ENCODE measurements around the gene RAB14. TPM values are rescaled to one million over a fixed set of nuclear protein-coding genes. Genes with fewer than 3 reads are reported as not detected.
"Not testable (repeated sequence)": the region's sequence is repeated elsewhere in the genome, so short reads cannot be mapped to it uniquely, and the experiment has no call there.

Gene RAB14
- total and polyA plus RNA-seq, 5 experiments from 2014 or later = 34.6 to 62.3 (median 37.2) TPM

GRCh38 chr9:121185178-121185745 lies 16.4 kb downstream of the RAB14 start:
- DNase-seq = no peak
- POLR2A ChIA-PET = interaction anchor here (1.3 to 1.5 kb wide), 4 partner anchors 9 to 473 kb away, joined by 3 to 4 read pairs (median 3); partner anchors contain the start of gene RAB14
- H3K27ac Mint-ChIP-seq = peak overlapping the region; percentile 51 to 88 (median 78)
- no peak for ATAC-seq
- peaks cover 22 to 81% (median 61%) of the 10 kb centered on the region in 4 donors for H3K4me1 Mint-ChIP-seq
- H3K9me3 Mint-ChIP-seq = no peaks in the 10 kb centered on the region
- H3K36me3 Mint-ChIP-seq = peaks cover 0 to 76% (median 15%) of the 10 kb centered on the region in 3 donors
- no peaks in the 10 kb centered on the region for H3K27me3 Mint-ChIP-seq
- H3K4me3 Mint-ChIP-seq = peak overlapping the region in 2 of 10 donors; percentile 0 to 26

GRCh38 chr9:121184463-121184862 lies 17.2 kb downstream of the RAB14 start:
- Mint-ChIP-seq H3K27ac (peak overlapping the region in 8 of 10 donors; percentile 36 to 90 (median 74)), H3K9me3 (no peaks in the 10 kb centered on the region), H3K4me3 (no peak overlapping the region), H3K36me3 (peaks cover 0 to 78% (median 15%) of the 10 kb centered on the region in 3 donors), H3K27me3 (no peaks in the 10 kb centered on the region), H3K4me1 (peaks cover 19 to 73% (median 55%) of the 10 kb centered on the region in 4 donors)
- DNase-seq (no peak), ATAC-seq (no peak)
- POLR2A ChIA-PET = interaction anchor here (0.6 to 1.5 kb wide), 3 partner anchors 10 to 17 kb away, joined by 3 to 5 read pairs (median 4); partner anchors contain the start of gene RAB14

- no peak overlapping the region for H3K4me3 Mint-ChIP-seq
- peaks cover 0 to 78% (median 15%) of the 10 kb centered on the region in 3 donors for H3K36me3 Mint-ChIP-seq
- H3K27me3 Mint-ChIP-seq = no peaks in the 10 kb centered on the region
- peaks cover 19 to 67% (median 52%) of the 10 kb centered on the region in 4 donors for H3K4me1 Mint-ChIP-seq
- no peak for DNase-seq
- no peaks in the 10 kb centered on the region for H3K9me3 Mint-ChIP-seq
- peak overlapping the region; percentile 36 to 93 (median 78) for H3K27ac Mint-ChIP-seq
- ATAC-seq = no peak
- POLR2A ChIA-PET = interaction anchor here (0.6 to 0.9 kb wide), 2 partner anchors 13 to 18 kb away, joined by 4 to 5 read pairs; partner anchors contain the start of gene RAB14
Observed at GRCh38 chr9:121183666-121184423, 17.8 kb downstream of the RAB14 start.

- peak overlapping the region; percentile 36 to 93 (median 74) for H3K27ac Mint-ChIP-seq
- H3K4me1 Mint-ChIP-seq = peaks cover 19 to 63% (median 48%) of the 10 kb centered on the region in 4 donors
- no peaks in the 10 kb centered on the region for H3K9me3 Mint-ChIP-seq
- POLR2A ChIA-PET = interaction anchor here (1.2 kb wide), 1 partner anchor 18 kb away, joined by 3 read pairs; no protein-coding TSS in a partner anchor
- peaks cover 0 to 83% (median 15%) of the 10 kb centered on the region in 3 donors for H3K36me3 Mint-ChIP-seq
- no peak overlapping the region for H3K4me3 Mint-ChIP-seq
- ATAC-seq (no peak), DNase-seq (no peak)
- no peaks in the 10 kb centered on the region for H3K27me3 Mint-ChIP-seq
Observed at GRCh38 chr9:121182989-121183388, 18.7 kb downstream of the RAB14 start.

DNA sequence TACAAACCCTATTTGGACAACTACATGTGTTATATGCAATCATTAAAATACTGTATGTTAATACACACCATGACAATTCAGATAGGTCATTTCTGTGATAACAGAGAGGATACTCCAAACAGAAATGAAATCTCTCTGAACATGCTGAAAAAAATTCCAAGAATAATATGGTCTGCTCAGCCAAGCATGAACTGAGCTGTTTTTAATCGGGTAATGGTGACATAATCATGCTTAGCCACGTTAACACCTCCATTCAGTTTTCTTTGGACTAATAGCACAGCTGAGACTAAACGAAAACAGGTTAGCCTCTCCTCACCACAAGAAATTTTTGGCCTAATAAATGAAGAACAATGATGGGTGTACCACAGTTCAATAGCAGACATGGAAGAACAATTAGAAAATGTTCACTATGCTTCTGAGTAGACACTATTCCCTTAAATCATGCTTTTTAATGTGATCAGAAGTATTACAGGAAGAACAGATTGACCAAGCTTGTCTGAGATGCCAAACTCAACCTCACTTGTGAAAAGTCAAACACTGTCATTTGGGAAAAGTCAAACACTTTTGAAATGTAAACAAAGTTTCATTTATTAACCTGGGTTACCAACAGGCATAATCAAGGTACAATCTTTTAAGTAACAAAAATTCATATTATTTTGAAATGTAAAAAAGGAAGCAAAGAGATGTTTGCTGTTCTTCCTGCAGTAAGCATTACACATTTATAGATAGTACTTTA lies 19.4 kb downstream of the RAB14 start:
- POLR2A ChIA-PET = interaction anchor here (0.7 to 1.2 kb wide), 2 partner anchors 19 to 65 kb away, joined by 3 to 4 read pairs; no protein-coding TSS in a partner anchor
- Mint-ChIP-seq H3K9me3 (no peaks in the 10 kb centered on the region), H3K36me3 (peaks cover 0 to 84% (median 15%) of the 10 kb centered on the region in 3 donors), H3K27me3 (no peaks in the 10 kb centered on the region), H3K4me3 (no peak overlapping the region), H3K27ac (peak overlapping the region in 9 of 10 donors; percentile 16 to 88 (median 72)), H3K4me1 (peaks cover 19 to 56% (median 41%) of the 10 kb centered on the region in 4 donors)
- ATAC-seq (no peak), DNase-seq (no peak)

- DNase-seq (no peak), ATAC-seq (no peak)
- H3K4me1 Mint-ChIP-seq = peaks cover 5 to 36% (median 24%) of the 10 kb centered on the region in 4 donors
- peak overlapping the region; percentile 11 to 83 (median 65) for H3K27ac Mint-ChIP-seq
- peaks cover 0 to 88% (median 9%) of the 10 kb centered on the region in 3 donors for H3K36me3 Mint-ChIP-seq
- no peaks in the 10 kb centered on the region for H3K9me3 Mint-ChIP-seq
- H3K4me3 Mint-ChIP-seq = no peak overlapping the region
- POLR2A ChIA-PET = no interaction called here
- H3K27me3 Mint-ChIP-seq = no peaks in the 10 kb centered on the region
Observed at GRCh38 chr9:121179930-121180681, 21.6 kb downstream of the RAB14 start.

DNA sequence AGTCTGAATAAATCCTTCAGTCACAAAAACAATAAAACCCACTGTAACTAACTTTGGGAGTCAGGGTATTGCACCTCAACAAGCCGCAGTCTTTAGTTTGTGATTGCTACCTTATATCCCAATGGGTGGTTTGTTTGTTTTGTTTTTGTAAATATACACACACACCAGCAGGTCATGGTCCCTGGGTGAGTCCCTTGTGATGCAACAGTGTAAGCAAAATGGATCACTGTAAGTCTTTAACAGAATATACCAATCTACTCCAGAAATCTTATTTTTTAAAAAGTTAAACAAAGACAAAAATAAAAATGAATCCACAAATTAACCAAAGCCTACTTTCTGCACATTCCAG lies 22.3 kb downstream of the RAB14 start:
- POLR2A ChIA-PET = interaction anchor here (0.6 kb wide), 1 partner anchor 57 kb away, joined by 3 read pairs; no protein-coding TSS in a partner anchor
- H3K27me3 Mint-ChIP-seq, DNase-seq, H3K9me3 Mint-ChIP-seq, H3K4me3 Mint-ChIP-seq, ATAC-seq: not testable (repeated sequence)
- H3K36me3 Mint-ChIP-seq = peaks cover 0 to 88% (median 9%) of the 10 kb centered on the region in 3 donors
- peaks cover 3 to 30% (median 18%) of the 10 kb centered on the region in 4 donors for H3K4me1 Mint-ChIP-seq
- H3K27ac Mint-ChIP-seq = peak overlapping the region in 5 of 10 donors; percentile 20 to 77 (median 43)

DNA sequence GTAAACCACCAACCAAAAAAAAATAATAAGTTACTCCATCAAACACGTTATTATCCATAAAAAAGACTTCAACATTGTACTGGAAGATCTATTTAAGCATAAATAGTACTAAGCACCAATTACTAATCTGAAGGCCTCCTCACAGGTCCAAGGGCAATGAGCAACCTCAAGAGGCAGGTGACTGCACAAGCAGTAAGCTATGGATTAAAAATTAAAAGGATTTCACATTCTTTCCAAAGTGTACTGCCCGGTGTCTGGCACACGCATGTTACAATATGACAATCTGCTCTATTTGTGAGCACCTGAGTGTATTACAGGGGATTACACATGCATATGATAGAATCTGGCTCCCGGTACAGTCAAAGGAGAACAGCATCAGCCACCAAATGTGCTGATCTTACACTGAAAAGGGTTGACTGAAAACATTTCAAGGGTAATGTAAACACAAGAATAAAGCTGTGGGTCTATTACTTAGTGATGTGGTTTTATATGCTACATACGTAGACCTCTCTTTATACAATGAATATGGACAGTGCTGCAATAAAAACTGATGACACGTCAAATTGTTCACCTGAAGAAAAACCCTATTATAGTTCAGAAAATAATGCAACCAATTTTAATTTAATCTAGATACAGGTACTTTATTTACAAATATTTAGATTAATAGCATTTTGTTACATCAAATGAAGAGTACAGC lies 22.8 kb downstream of the RAB14 start:
- no peak for ATAC-seq
- no peaks in the 10 kb centered on the region for H3K9me3 Mint-ChIP-seq
- DNase-seq = no peak
- H3K36me3 Mint-ChIP-seq = peaks cover 0 to 89% (median 10%) of the 10 kb centered on the region in 3 donors
- H3K27me3 Mint-ChIP-seq = no peaks in the 10 kb centered on the region
- peaks cover 4 to 25% (median 16%) of the 10 kb centered on the region in 4 donors for H3K4me1 Mint-ChIP-seq
- POLR2A ChIA-PET = interaction anchor here (0.6 to 1.2 kb wide), 2 partner anchors 23 to 57 kb away, joined by 3 to 5 read pairs; partner anchors contain the start of gene RAB14
- H3K4me3 Mint-ChIP-seq = no peak overlapping the region
- peak overlapping the region in 5 of 10 donors; percentile 12 to 77 (median 27) for H3K27ac Mint-ChIP-seq

DNA sequence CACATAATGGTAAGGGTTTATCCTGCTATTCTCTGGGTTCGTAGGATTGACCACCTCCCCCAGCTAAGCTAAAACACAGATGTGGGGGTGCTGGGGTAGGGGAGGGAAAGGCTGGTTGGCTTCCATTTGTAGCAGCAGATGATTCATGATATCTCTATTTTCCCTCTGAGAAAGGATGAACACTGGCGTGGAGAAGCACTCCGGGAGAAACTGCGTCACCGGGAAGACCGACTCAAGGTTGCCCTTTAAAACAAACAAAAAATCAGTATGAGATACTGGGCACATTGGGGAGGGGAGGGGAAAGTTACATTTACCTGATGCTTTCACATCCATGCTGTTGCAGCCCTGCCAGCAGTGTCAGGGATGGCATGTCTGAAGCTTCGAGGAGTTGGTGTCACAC lies 28.2 kb downstream of the RAB14 start:
- ATAC-seq (no peak), DNase-seq (no peak)
- no peak overlapping the region for H3K4me3 Mint-ChIP-seq
- H3K27me3 Mint-ChIP-seq = no peaks in the 10 kb centered on the region
- H3K36me3 Mint-ChIP-seq = peaks cover 0 to 95% (median 36%) of the 10 kb centered on the region in 3 donors
- peaks cover 7 to 18% (median 11%) of the 10 kb centered on the region in 4 donors for H3K4me1 Mint-ChIP-seq
- no peaks in the 10 kb centered on the region for H3K9me3 Mint-ChIP-seq
- peak overlapping the region in 9 of 10 donors; percentile 43 to 85 (median 73) for H3K27ac Mint-ChIP-seq
- POLR2A ChIA-PET = no interaction called here

DNA sequence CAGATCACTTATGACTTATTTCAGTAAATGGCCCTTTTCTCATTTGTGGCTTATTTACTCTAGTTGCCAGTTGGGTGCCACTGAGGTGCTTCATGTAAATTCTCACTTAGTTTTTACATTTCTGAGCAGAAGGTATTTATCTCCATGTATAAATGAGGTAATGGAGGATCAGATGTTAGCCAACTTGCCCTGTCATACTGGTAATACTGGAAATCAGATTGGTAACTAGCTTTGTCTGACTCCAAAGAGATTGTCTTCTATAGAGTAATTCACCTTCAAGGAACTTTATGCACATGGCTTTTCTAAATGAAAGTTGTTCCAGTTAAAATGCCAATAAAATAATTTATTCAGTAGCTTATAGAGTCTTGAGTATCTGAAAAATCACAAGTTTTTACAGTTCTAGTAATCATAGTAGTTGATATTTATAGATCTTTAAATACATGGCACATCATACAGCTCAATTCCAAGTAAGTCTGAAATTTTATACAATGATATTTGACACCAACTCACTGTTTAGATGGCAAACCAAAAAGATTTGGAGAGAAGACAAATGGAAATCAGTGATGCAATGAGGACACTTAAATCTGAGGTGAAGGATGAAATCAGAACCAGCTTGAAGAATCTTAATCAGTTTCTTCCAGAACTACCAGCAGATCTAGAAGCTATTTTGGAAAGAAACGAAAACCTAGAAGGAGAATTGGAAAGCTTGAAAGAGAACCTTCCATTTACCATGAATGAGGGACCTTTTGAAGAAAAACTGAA lies 28.8 kb downstream of the RAB14 start:
- peak overlapping the region in 8 of 10 donors; percentile 6 to 85 (median 52) for H3K27ac Mint-ChIP-seq
- peaks cover 13 to 24% (median 17%) of the 10 kb centered on the region in 4 donors for H3K4me1 Mint-ChIP-seq
- H3K27me3 Mint-ChIP-seq = no peaks in the 10 kb centered on the region
- ATAC-seq = no peak
- no peak overlapping the region for H3K4me3 Mint-ChIP-seq
- no peaks in the 10 kb centered on the region for H3K9me3 Mint-ChIP-seq
- H3K36me3 Mint-ChIP-seq = peaks cover 2 to 95% (median 38%) of the 10 kb centered on the region in 3 donors
- no peak for DNase-seq
- POLR2A ChIA-PET = no interaction called here
